ENCODE data around the gene PARVB.

- TF ChIP-seq CTCF (IDR thresholded peaks at IDR 0.05) (no peak), POLR2A (IDR thresholded peaks at IDR 0.05) (no peak), POLR2AphosphoS5 (IDR thresholded peaks at IDR 0.05) (no peak)
These were observed 156.0 kb downstream of the PARVB start for GRCh38 chr22:44179989-44180705.
